Measurements from ENCODE around the gene RAB40B.

RAB40B gene

GRCh38 chr17:82687375-82687861 lies 11.1 kb downstream of the RAB40B start:
- Histone ChIP-seq H3K4me2 (ENCODE audit: low read length) (no peak overlapping the region), H3K9me3 (ENCODE audit: control insufficient read depth, low read length) (no peaks in the 10 kb centered on the region), H3K9ac (no peak overlapping the region), H3K27me3 (ENCODE audit: control insufficient read depth, insufficient read depth, low read length) (no peaks in the 10 kb centered on the region), H3K4me3 (ENCODE audit: low read depth, low read length) (no peak overlapping the region), H3K36me3 (ENCODE audit: control insufficient read depth, insufficient read depth, low read length) (no peaks in the 10 kb centered on the region), H3K27ac (no peak overlapping the region), H3K79me2 (peaks cover 7% of the 10 kb centered on the region), H2AFZ (no peak overlapping the region), H3K4me1 (no peaks in the 10 kb centered on the region)
- no peak for TF ChIP-seq CTCF (IDR thresholded peaks at IDR 0.05)

GRCh38 chr17:82686366-82687324 lies 11.9 kb downstream of the RAB40B start:
- peaks cover 7% of the 10 kb centered on the region for H3K79me2 ChIP-seq
- H3K4me3 ChIP-seq (ENCODE audit: low read depth, low read length): no peak overlapping the region
- TF ChIP-seq CTCF (IDR thresholded peaks at IDR 0.05): no peak
- no peak overlapping the region for H3K4me2 ChIP-seq (ENCODE audit: low read length)
- H3K36me3 ChIP-seq (ENCODE audit: control insufficient read depth, insufficient read depth, low read length): no peaks in the 10 kb centered on the region
- H2AFZ ChIP-seq: no peak overlapping the region
- no peaks in the 10 kb centered on the region for H3K27me3 ChIP-seq (ENCODE audit: control insufficient read depth, insufficient read depth, low read length)
- H3K4me1 ChIP-seq: no peaks in the 10 kb centered on the region
- no peak overlapping the region for H3K9ac ChIP-seq
- no peak overlapping the region for H3K27ac ChIP-seq
- H3K9me3 ChIP-seq (ENCODE audit: control insufficient read depth, low read length): no peaks in the 10 kb centered on the region

- H3K4me2 ChIP-seq (ENCODE audit: low read length): no peak overlapping the region
- H3K27ac ChIP-seq: no peak overlapping the region
- H2AFZ ChIP-seq: no peak overlapping the region
- no peaks in the 10 kb centered on the region for H3K9me3 ChIP-seq (ENCODE audit: control insufficient read depth, low read length)
- no peaks in the 10 kb centered on the region for H3K4me1 ChIP-seq
- no peaks in the 10 kb centered on the region for H3K36me3 ChIP-seq (ENCODE audit: control insufficient read depth, insufficient read depth, low read length)
- no peak overlapping the region for H3K9ac ChIP-seq
- no peaks in the 10 kb centered on the region for H3K27me3 ChIP-seq (ENCODE audit: control insufficient read depth, insufficient read depth, low read length)
- no peak overlapping the region for H3K4me3 ChIP-seq (ENCODE audit: low read depth, low read length)
- no peak for TF ChIP-seq CTCF (IDR thresholded peaks at IDR 0.05)
- H3K79me2 ChIP-seq: peaks cover 8% of the 10 kb centered on the region
Observed at GRCh38 chr17:82685291-82685690, 13.2 kb downstream of the RAB40B start.

GRCh38 chr17:82684228-82684841 lies 14.2 kb downstream of the RAB40B start:
- no peak overlapping the region for H2AFZ ChIP-seq
- no peak overlapping the region for H3K4me3 ChIP-seq (ENCODE audit: low read depth, low read length)
- H3K27me3 ChIP-seq (ENCODE audit: control insufficient read depth, insufficient read depth, low read length): no peaks in the 10 kb centered on the region
- peaks cover 15% of the 10 kb centered on the region for H3K79me2 ChIP-seq
- H3K4me2 ChIP-seq (ENCODE audit: low read length): no peak overlapping the region
- TF ChIP-seq CTCF (IDR thresholded peaks at IDR 0.05): no peak
- H3K36me3 ChIP-seq (ENCODE audit: control insufficient read depth, insufficient read depth, low read length): no peaks in the 10 kb centered on the region
- H3K9me3 ChIP-seq (ENCODE audit: control insufficient read depth, low read length): no peaks in the 10 kb centered on the region
- H3K4me1 ChIP-seq: no peaks in the 10 kb centered on the region
- H3K9ac ChIP-seq: no peak overlapping the region
- H3K27ac ChIP-seq: no peak overlapping the region
